GM21825 (cell line): Measurements from ENCODE around the gene MGAT2.
"Not testable (repeated sequence)": the region's sequence is repeated elsewhere in the genome, so short reads cannot be mapped to it uniquely, and the experiment has no call there.

Source experiments
- ATAC-seq: cut with Tn5 transposase; IDR thresholded peaks from one replicate; pipeline ENCODE4 v1.9.1; 2021; ENCODE audit warnings: mild to moderate bottlenecking, moderate library complexity; ENCODE audit not compliant: unreplicated experiment

Gene MGAT2

DNA sequence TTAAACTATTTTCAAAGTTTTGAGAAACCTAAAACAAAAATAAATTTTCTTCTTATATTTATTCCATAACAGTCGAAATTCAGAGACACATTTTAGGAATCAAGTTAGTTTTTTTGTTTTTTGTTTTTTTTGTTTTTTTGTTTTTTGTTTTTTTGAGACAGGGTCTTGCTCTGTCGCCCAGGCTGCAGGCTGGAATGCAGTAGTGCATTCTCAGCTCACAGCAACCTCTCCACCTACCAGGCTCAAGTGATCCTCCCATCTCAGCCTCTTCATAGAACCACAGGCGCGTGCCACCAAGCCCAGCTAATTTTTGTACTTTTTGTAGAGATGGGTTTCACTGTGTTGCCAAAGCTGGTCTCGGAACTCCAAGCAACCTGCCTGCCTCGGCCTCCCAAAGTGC lies 32.9 kb downstream of the MGAT2 start:
- ATAC-seq: no peak

DNA sequence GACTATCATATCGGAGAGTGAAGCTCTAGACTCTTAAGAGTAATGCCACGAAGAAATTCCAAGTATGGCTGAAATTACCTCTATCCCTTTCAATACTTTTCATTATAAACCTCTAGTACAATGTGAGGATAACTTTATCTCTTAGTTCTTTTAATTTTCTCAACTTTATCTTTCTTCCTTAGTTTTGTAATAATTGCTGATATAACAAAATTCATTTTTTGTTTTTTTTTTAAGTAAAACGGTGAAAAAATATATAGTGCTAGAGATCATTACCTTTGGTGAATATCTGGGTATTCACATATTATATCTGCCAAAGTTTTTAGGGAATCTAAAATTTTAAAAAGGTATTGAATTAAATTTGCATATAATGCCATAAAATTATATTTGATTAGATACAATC lies 33.9 kb downstream of the MGAT2 start:
- no peak for ATAC-seq

DNA sequence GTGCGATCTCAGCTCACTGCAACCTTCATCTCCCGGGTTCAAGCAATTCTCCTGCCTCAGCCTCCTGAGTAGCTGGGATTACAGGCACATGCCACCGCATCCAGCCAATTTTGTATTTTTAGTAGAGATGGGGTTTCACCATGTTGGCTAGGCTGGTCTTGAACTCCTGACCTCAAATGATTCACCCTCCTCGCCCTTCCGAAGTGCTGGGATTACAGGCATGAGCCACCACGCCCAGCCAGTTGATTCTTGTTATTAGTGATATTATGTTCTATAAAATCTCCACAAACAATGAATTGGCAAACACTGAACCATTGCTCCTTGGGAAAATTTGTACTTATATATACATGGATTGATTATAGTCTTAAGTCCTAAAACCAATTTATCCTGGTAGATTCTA lies 36.9 kb downstream of the MGAT2 start:
- ATAC-seq: not testable (repeated sequence)

GRCh38 chr14:49659526-49660455 lies 39.2 kb downstream of the MGAT2 start:
- ATAC-seq: no peak

GRCh38 chr14:49670475-49670874 lies 49.9 kb downstream of the MGAT2 start:
- ATAC-seq: no peak
